ENCODE measurements around the gene SLC38A5.

GRCh38 chrX:48460606-48461005 lies 9.5 kb downstream of the SLC38A5 start:
- no peak for TF ChIP-seq EZH2 (IDR thresholded peaks at IDR 0.05)
- TF ChIP-seq POLR2AphosphoS5 (IDR thresholded peaks at IDR 0.05; ENCODE audit: borderline replicate concordance, low read depth, low read length) = no peak

All from SK-N-MC (cell line).